Measurements from ENCODE around the gene LRMDA.

LRMDA gene

DNA sequence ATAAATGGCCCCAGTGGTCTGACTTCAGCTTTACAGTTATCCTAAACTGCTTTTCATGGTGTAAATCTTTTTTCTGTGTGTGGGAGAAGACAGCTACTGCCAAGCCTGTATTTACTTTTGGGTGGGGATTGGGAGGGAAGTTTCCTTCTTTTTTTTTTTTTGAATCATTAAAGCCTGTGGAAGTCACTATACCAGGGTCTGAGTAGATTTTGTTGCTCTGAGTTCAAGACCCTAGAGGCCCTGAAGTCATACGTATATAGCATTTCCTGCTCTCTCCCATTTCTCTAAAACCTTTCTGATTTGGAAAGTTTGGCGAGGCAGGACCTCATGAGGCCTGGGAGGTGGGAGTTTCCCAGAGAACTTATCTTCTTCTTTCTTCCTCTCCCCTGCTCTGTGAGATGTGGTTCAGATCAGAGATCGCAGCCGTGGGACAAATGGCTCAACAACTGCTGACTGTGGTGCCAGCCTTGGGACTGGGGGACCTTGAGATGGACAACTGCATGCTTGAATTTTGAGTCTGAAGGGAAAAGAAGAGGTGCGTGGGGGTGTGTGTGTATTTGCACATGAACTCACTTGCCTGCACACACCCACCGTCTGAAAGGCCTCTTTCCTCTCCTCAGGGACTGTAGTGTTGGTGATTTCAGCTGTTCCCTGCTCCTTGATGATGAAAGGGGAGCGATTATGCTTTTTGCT is 18.1 kb downstream of the LRMDA start:
- no peak for DNase-seq

DNA sequence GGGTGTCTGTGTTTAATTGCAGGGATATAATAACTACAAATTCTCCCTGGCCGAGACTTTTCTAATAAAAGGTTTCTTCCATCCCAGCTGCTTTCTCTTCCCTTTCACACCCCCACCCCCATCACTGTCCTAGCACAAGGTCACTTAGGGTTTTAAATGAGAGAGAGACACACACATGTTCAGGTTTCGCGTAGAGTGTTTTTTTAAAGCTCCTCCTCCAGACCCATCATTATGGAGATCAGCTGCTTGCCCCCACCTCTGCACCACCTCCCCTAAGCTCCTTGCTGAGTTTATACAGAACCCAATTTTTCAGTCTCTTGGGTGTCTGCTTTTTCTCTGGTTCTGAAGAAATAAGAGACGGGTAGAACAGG is 18.6 kb downstream of the LRMDA start:
- no peak for DNase-seq

DNA sequence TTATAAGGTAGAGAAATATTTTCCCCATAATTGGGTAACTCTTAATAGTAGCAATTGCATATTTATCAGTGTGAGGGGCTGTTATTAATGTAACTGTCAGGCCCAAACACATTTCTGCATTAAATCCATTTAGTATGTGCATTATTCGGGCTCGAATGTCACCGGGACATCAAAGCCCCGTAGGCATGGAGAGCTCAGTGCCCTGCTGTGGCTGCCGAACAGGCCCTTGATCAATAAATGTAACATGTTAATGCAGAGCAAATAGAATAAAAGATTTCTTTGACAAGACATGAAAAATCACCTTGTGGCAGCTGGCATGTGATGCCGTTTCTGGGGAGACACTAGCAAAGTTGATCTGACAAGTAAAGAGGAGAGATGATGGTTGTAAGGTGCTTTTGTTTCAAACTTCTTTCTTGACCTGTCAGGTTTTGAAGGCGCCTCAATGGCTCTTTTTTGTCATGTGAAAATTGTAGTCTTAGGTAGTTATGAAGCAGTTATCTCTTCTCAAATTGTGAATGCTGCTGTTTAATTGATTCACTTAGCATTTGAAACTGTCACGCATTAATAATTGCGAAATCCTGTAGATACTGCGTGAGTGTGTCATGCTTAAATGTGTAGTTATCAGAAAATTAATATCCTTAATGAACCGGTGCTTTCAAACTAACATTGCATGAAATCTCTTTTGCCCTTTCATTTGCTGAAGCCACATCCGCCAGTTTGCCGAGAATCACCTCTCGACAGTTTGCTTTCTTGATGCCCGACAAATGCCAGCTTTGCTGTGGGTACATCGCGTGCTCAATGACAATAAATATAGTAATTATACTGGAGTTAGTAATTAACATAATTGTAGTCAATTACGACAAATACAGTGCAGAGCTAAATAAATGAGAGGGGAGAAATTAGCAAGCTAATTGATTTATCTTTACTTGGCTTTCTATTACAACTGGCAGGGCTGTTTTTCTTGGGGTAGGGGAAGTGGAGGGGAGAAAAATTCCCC is 19.5 kb downstream of the LRMDA start:
- no peak for DNase-seq

DNA sequence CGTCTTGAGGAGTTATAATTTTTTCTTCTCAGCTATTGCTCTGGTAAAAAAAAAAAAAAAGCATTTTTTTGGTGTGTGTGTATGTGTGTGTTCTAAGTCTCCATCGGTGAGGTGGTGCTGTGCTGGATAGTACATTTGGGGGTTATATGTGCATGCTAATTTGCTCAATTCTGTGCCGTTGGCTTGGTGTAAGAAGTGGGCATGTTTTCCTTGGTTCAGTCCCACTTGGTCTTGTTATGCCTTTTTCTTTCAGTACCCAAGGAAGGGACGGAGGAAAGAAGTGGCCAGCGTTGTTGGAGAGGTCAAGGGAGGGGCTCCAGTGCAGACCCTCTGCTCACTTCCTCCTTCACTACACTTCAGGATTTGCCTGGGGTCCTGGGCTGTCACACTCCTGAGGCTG is 20.4 kb downstream of the LRMDA start:
- no peak for DNase-seq

DNA sequence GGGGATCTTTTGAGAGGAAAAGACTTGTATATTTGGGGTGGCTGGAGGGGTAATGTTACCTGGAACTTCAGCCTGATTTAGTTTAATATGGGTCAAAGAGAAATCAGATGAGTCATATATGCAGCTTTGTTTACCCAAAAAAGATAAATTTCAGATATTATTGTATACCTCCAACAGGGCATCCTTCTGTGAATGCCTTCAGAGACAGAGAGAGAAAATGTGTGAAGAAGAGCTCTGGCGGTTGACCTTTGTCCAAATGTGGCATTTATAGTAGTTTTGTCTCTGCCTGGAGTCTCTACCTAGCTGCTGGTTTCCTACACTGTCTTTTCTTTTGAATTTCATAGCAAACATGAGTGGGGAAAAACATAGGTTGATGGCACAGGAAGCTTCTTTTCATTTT is 21.6 kb downstream of the LRMDA start:
- no peak for DNase-seq

DNA sequence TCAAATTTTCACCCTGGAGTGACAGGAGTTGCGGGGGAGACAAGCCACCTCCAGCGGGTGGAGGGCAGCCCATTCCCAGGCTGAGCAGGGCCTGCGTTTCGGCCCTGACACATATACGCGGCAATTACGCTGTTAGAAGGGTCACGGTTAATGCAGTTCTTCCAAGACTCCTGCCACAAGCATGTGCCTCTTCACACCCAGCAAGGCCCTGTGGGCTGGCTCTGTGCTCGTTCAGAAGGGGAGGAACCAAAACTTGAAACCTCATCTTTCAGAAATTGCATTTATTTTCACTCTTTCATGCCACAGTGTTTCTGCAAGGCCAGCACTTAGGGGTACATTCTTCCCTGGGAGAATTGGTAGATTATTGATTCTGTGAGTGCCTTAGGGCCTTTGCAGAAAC is 24.7 kb downstream of the LRMDA start:
- DNase-seq = no peak

DNA sequence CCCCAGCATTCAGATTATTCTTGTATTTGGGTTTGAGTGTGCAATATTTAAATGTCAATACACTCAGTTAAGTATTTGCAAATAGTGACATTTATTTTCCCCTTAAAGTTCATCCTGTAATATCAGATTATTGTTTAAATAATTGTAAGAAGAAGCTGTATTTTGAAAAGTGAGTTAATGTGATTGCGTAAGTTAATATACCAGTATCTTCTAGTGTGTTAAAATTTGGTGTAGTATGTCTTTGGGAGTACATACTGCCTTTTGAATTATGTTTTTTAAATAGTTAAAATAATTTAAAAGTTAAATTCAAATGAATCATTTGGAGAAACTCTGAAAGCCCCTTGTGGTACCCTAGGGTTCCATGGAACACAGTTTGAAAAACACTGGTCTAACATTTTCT is 28.6 kb downstream of the LRMDA start:
- no peak for DNase-seq

DNA sequence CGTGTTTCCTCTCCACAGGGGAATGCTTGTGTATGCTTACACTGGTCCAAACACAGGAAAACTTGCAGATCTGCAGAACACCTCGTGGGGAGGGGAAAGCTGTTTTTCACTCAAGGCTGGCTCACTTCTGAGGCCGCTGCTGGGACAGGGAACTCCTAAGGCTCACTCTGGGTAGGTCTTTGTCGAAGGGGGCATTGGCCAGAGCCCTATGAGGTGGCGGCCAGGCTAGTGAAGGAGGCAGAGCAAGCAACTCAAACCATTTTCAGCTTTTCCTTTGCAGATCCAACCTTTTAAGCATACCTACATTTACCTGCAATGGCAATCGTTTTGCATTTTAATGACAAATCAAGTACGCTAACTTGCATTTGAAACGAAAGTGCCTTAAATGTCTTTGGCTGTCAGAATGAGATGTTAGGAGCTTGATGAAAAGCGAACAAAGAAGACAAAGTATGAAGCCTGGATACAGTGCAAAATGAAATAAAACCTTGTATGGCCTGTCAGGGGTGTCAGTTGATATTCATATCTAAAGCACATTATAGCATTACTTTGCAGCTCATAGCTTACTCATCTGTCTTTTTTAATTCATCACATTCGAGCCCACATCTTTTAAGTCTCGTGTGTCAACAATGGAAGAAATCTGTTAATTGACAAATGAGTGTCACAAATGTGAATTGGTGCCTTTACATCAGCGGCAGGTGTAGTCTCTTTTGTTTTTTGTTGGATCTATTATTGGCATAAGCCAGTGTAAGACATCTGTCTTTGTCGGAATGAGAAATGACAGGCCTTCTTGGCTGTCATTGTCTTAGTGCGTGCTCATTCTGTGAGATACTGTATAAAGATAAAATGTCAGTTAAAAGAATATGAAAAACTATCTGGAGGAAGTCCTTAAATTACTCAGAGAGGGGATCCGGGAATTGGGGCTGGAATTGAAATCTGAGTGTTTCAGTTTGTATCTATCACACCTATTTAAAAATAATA is 30.5 kb downstream of the LRMDA start:
- DNase-seq = no peak

DNA sequence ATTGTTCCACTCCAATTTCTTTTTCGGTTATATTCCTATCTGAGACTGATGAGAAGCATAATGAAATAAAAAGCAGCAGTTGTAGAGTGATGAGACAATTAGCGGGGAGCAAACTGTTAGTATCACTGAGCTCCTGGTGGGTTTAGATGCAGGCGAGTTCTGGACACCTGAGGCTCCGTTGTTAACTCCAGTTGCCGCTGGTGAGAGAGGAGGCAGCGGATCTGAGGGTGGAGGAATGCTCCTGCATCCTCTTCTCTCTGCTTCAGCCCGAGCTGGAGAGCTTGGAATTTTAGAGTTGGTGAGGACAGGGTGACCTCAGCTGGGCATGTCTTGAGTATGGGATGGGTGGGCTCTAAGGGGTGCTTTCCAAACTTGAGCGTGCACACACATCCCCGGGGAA is 31.4 kb downstream of the LRMDA start:
- DNase-seq = no peak

DNA sequence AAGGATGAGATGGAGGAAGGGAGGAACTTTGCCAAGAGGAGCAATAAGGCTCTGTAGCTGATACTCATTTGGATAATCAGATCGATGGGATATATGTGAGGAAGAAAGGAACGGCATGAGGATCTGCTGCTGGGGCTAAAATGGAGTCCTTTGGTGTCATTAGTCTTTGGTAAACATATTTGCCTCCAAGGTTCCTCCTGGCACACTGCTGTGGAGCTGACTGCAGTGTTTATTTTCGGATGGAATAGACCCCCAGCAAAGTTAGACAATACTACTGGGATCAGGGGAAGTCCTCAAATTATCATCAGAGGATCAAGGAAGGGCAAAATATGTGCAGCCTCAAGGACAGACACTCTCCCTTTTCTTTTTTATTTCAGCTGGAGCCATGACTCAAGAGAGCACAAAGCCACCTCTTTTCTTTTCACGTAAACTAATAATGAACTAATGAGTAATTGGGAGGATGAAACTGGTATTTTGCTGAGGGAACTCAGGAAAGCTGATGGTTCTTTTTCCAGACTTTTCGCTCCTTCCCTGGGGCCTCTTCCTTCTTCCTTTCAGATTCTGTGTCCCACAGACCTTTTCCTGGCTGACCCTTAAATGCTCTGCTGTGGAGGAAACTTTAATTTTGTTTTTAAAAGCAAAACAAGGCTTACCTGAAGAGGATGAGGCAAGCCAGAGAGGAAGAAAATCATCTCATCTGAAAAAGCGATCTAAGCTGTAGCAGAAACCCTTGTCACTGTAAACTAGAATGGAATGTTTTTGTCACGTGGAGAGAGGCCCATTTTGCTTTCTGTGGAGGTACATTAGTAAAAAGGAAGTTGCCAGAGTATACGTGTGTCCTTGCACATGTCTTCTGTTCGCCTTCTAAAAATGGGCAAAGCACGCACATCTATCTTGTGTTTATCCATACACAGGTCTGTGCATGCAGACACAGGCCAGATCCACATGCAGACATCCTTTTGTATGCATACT is 33.3 kb downstream of the LRMDA start:
- no peak for DNase-seq

DNA sequence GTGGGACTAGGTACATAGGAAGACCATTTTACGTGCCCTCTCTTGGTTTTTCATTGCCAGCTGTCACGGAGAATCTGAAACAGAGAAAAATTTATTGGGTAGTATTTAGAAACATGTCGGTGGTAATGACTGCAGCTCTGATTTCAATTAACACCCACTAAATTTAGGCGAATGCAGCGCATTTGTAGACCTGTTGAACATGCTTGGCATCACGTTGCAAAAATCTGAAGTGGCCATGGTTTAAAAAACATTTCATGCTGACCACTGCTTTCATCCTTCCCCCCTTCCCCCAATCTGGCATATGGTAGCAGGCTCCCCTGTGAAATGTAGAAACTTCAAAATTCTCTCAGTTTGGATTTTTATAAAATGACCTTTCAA is 34.0 kb downstream of the LRMDA start:
- no peak for DNase-seq

DNA sequence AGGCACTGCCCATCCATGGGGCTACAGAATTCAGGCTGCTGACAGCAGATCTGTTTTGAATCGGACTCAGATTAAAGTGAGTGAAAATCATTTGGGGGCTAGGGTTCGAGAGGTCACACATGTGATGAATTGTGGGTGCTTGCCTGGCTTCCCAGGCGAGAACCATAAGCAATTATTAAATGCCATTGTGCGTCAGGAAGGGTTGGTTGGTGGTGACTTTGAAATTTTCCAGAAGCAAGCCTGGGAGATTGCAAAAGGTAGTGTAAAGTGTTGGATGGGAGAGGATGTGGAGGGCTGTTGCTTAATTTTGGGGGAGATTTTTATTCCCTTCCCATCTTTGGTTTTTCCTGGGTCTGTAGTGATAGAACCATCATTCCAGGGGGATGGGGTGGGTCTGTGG is 34.6 kb downstream of the LRMDA start:
- DNase-seq = no peak

DNA sequence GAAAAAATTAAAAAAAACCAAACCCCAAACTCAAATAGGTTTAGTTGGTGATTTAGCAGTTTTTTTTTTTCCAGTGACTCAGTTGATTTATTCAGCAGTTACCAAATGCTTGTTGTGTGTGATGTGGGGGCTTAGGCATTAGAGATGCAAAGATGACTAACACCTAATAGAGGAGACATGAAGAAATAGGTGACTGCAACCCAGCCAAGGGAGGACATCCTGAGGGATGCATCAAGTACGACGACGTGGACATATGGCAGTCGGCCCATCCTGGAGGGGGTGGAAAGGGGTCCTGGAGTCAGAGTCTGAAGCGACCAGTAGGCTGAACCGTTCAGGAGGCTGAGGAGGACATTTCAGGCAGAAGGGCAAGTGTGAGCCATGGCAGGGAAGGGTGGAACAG is 35.5 kb downstream of the LRMDA start:
- no peak for DNase-seq

DNA sequence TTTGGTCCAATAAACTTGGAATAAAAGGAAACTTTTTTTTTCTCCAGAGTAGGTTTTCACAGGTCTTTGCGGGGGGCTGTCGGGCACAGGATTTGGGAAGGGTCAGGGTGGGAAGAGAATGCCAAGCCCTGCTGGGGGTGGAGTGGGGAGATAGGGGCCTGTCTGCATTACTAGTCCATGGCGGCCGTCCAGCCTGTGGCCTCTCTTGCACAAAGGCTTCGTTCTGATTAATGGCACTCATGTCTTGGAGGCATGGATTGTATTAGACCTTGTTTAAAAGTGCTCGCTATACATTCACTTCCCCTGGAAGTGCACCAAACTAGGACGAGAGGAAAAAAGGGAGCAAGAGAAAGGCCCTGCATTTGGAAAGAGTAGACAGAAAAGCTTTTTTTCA is 37.2 kb downstream of the LRMDA start:
- DNase-seq = no peak

DNA sequence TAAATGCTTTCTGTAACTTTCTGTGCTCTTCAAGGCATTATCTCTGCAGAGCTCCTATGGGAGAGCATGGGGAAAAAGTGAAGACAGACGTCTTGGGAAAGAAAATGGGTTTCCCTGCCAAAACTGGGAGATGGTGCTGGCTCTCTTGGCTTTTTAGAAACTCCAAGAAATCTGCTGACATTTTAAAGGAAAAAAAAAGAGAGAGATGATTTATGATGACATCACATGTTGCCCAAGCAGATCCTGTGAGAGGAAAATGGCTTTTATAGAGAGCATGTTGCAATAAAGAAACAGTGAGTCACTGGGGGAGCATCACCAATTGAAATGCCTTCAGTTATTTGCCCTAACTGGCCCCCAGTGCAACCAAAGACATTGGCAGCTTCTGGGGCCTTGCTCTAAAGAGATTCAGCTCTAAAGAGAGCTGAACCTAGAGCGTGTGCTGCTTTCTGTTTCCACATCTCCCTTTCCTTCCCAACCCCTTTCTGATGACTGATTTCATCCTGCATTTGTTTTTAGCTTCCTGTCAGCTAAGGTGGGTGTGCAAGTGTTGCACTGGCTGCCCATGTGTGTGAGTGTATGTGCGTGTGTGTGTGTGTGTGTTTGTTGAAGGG is 37.7 kb downstream of the LRMDA start:
- no peak for DNase-seq

DNA sequence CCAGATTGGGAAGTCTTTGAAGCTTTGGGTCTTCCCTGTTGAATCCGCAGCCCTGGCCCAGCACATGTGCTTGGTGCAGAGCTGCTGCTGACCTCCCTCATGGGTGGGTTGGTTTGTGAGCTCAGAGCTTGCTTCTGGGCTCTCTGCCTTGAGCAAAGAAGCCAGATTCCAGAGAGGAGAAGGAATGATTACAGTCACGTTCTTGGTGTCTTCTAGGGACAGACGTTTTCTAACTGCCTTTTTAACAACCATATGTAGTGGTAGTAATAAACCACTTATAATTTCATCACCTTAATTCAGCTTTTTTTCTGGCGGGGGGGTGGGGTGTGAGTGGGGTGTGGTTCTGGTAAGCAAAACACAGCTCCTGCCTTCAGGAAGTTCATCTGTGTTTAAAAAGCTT is 39.5 kb downstream of the LRMDA start:
- no peak for DNase-seq

DNA sequence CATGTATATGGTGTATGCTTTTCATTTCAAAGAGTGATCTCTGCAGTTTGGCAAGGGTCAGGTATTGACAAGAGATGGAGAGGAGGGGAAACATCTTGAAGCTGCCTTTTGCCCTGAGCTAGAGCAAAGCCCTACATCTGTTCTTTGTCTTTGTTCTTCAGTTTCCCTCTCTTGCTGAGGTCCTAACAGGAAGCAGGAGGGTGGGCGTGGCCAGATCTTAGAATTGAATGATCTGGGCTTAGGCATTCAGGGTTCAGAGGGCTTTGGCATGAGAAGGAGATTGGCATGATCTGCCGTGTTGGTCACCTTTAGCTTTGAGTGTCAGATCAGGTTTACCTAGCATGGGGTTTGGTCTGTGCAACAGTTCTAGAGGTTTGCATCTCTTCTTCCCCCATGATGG is 41.3 kb downstream of the LRMDA start:
- no peak for DNase-seq

DNA sequence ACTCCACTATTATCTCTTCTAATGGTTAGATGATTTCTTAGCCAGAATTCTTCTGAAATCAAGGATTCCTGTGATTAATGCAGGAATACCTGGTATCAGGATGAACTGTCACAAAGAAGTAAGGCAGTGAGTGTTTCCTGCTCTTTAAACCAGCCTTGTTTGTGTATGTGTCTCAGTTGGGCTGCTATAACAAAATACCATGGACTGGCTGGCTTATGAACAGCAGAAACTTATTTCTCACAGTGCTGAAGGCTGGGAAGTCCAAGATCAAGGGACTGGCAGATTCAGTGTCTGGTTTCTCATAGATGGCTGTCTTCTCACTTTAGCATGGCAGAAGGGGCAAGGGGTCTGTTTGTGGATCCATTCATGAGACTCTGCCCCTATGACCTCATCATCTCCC is 42.7 kb downstream of the LRMDA start:
- no peak for DNase-seq

DNA sequence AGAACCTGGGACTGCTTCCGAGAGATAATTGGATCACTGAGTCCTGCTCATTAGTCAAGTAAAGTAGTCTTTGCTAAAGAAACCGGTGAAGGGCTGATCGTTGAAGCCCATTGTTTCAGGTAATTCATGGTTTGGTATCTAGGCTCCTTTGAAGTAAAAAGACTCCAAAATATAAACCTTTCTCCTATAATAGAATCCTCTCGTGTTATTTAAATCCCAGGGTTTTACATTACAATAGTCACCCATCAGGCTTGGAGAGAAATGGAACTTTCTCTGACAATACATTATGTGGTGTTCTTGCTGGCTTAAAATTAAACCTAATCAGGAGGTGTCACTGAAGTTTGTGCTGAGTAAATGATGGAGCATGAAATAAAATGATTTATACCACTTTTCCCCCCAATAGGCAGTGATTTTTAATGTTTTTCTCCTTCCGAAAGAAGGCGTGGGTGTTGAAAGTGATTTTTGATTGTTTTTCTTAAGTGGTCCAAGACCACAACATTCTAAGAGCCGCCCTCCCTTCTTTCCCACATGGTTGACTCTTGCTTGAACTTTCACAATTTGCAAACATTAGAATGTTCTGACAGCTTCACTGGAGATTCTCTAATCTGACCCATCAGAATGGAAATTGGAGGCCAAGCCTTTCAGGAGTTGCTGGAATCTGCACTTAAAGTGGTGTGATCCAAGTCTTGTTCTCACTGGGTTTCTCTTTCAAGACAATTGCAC is 44.2 kb downstream of the LRMDA start:
- no peak for DNase-seq

DNA sequence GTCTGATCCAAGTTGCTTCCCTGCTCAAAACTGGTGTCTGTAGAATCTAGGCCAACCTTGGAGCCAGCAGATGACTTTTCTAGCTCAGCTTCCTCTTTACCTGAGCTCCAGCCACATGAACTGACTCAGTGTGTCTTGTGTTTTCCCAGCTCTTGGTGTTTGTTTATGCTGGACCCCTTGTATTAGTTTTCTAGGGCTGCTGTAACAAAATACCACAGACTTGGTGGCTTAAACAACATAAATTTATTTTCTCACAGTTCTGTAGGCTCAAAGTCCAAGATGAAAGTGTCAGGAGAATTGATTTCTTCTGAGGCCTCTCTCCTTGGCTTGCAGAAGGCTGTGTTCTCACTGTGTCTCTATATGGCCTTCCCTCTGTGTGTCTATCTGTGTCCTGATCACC is 45.1 kb downstream of the LRMDA start:
- no peak for DNase-seq

DNA sequence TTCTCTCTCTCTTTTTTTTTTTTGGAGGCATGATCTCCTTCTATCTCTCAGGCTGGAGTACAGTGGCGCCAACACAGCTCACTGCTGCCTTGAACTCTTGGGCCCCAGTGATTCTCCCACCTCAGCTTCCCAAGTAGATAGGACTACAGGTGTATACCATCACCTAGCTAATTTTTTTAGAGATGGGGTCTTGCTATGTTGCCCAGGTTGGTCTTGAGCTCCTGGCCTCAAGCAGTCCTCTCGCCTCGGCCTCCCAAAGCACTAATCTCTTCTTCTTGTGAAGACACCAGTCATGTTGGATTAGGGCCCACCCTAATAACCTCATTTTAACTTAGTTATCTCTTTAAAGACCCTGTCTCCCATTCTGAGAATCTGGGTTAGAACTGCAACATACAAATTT is 45.6 kb downstream of the LRMDA start:
- no peak for DNase-seq

Data from activated T-cell treated with anti-CD3 and anti-CD28 coated beads for 4 hours (primary cell).